Ascending aorta (tissue), 2 donors: Measurements from ENCODE around the gene KIRREL2. TPM values are rescaled to one million over a fixed set of nuclear protein-coding genes. Genes with fewer than 3 reads are reported as not detected.
"Not testable (repeated sequence)": the region's sequence is repeated elsewhere in the genome, so short reads cannot be mapped to it uniquely, and the experiment has no call there.

Experiments used
- DNase-seq, 2 donors: peaks; one replicate each; pipeline ENCODE4 v3.0.0-alpha.2; 2019; ENCODE audit warnings: low spot score in 2 of 2
- H3K27ac ChIP-seq, 2 donors: fragments of 200-600 bp; sonication (generic); one replicate each; pipeline ENCODE4 v1.5.1; 2016 to 2017; ENCODE audit warnings: mild to moderate bottlenecking in 1 of 2
- H3K27me3 ChIP-seq: fragments of 200-600 bp; sonication (generic); one replicate; pipeline ENCODE4 v1.5.1; 2017
- H3K36me3 ChIP-seq, 2 donors: fragments of 200-600 bp; sonication (generic); one replicate each; pipeline ENCODE4 v1.5.1; 2016
- H3K4me1 ChIP-seq, 2 donors: fragments of 200-600 bp; sonication (generic); one replicate each; pipeline ENCODE4 v1.5.1; 2016 to 2017; ENCODE audit warnings: mild to moderate bottlenecking in 1 of 2
- H3K4me3 ChIP-seq, 2 donors: fragments of 200-600 bp; sonication (generic); one replicate each; pipeline ENCODE4 v1.5.1; 2016 to 2017; ENCODE audit warnings: mild to moderate bottlenecking in 1 of 2
- H3K9me3 ChIP-seq, 2 donors: fragments of 200-600 bp; sonication (generic); one replicate each; pipeline ENCODE4 v1.5.1; 2016
- intact Hi-C: fragments of 100-400 bp; cut with DNase I; formaldehyde crosslinking; loops from one replicate; pipeline ENCODE4 v1.15.1; 2023
- total RNA-seq: library from RNA; depleted of rRNA; stranded (reverse); fragments of >200 nt; gene quantifications from one replicate; pipeline ENCODE4 v1.1.0, GENCODE V29; 2016
- TF ChIP-seq, protein P1 (sequence below), 3 experiments: fragments of 200-600 bp in 2 of 3; fragments of 450-650 bp in 1 of 3; sonication (generic) in 2 of 3; IDR thresholded peaks; one replicate each; pipeline ENCODE4 v1.5.1; 2016 to 2019; ENCODE audit warnings: antibody characterized with exemption in 3 of 3, mild to moderate bottlenecking in 1 of 3, moderate library complexity in 1 of 3

Gene KIRREL2
- total RNA-seq, 1 donor from 2014 or later: not detected

DNA sequence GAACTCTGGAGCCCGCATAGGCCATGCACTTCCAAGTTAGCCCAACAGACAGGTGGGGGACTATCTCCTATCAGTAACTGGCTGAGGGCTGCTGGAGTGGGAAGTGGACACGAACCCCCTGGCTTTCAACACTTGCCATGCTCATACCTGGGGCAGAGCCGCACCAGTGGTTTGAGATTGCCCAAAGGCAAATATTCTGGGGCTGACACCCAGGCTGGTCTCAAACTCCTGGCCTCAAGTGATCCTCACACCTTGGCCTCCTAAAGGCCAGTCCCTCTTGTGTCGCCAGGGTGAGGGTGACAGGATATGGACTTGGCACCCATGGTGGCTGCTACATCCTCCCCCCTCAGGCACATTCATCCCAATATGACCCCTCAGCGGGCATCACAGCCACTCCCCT lies 30.5 kb downstream of the KIRREL2 start:
- H3K27me3 ChIP-seq: no peaks in the 10 kb centered on the region
- H3K36me3 ChIP-seq: peaks cover 32 to 42% of the 10 kb centered on the region in 2 donors
- no peak overlapping the region for H3K4me3 ChIP-seq
- no peaks in the 10 kb centered on the region for H3K4me1 ChIP-seq
- no peak for DNase-seq
- no peaks in the 10 kb centered on the region for H3K9me3 ChIP-seq
- no peak overlapping the region for H3K27ac ChIP-seq
- TF ChIP-seq, protein P1, sequence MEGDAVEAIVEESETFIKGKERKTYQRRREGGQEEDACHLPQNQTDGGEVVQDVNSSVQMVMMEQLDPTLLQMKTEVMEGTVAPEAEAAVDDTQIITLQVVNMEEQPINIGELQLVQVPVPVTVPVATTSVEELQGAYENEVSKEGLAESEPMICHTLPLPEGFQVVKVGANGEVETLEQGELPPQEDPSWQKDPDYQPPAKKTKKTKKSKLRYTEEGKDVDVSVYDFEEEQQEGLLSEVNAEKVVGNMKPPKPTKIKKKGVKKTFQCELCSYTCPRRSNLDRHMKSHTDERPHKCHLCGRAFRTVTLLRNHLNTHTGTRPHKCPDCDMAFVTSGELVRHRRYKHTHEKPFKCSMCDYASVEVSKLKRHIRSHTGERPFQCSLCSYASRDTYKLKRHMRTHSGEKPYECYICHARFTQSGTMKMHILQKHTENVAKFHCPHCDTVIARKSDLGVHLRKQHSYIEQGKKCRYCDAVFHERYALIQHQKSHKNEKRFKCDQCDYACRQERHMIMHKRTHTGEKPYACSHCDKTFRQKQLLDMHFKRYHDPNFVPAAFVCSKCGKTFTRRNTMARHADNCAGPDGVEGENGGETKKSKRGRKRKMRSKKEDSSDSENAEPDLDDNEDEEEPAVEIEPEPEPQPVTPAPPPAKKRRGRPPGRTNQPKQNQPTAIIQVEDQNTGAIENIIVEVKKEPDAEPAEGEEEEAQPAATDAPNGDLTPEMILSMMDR (IDR thresholded peaks at IDR 0.05): no peak
- intact Hi-C loops: no loop called here

DNA sequence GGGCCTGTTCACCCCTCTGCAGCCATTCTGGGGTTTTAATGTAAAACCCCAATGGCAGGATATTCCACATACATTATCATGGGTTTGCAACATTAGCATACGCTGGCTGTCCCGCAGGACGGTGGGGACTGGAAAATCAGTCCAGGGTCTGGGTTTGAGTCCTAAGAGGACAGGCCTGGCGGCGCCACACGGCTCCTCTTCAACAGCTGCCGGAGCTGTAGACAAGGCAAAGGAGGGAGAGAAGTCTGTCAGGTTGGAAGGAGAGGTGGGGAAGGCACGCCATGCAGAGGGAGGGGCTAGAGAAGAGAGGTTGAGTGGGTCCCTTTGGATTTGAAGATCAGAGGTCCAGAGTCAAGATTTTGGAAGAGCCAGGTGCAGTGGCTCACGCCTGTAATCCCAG lies 31.7 kb downstream of the KIRREL2 start:
- TF ChIP-seq, protein P1 (IDR thresholded peaks at IDR 0.05): no peak
- no peaks in the 10 kb centered on the region for H3K9me3 ChIP-seq
- intact Hi-C loops: no loop called here
- no peak overlapping the region for H3K27ac ChIP-seq
- DNase-seq: no peak
- no peak overlapping the region for H3K4me3 ChIP-seq
- peaks cover 35 to 51% of the 10 kb centered on the region in 2 donors for H3K36me3 ChIP-seq
- H3K27me3 ChIP-seq: no peaks in the 10 kb centered on the region
- no peaks in the 10 kb centered on the region for H3K4me1 ChIP-seq

DNA sequence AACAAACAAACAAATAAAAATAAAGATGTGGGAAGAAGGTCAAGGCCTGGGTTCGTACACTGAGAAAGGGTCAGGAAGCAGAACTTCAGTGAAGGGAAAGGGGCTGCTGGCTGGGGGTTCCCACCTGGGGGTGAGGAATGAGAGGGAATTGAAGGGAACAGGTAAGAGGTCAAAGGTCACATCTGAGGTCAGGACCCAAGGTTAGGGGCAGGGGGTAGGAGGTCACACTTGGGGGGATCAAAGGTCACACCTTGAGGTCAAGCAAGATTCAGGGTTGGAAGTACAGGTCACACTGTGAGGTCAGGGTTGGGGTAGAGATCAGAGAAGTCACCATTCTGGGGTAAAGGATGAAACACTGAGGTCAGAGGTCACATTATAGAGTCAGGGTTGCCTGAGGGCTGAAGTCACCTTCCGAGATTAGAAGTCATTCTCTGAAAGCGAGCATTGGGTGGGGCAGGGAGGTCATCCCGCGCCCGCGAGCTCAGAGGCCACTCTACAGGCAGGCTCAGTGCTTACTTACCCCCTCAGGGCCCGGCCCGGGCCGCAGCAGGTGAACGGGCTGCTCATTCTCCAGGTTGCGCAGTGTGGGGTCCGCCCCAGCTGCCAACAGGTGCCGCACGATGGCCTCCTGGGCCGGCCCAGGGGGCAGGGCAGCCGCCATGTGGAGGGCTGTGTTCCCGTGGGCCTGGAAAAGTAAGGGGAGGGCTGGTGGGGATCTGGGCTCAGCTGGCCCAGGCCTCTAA lies 32.8 kb downstream of the KIRREL2 start:
- intact Hi-C loops: loop anchor here (10.0 kb wide), 1 partner anchor 115 kb away; the partner anchor contains the start of gene ARHGAP33

DNA sequence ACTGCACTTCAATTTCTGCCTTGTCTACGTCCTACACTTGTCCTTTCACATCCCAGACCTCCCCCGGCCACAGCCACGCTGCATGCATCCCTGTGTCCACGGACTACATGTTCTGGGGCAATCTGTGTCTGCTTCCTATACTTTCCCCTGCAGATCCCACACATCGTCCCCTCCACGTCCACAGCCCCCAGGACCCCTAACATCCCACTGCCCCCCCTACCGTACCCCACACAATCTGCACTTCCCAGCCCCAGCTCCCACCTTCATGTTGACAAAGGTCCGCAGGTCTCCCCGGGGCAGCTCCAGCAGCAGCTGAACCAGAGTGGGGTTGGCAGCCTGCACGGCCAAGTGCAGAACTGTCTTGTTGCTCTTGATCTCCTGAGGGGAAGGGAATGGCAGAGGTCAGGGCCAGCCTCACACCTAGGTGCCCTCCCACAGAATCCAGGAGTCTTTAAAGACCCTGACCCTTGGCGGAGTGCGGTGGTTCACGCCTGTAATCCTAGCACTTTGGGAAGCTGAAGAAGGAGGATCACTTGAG lies 33.5 kb downstream of the KIRREL2 start:
- intact Hi-C loops: loop anchor here (10.0 kb wide), 1 partner anchor 115 kb away; the partner anchor contains the start of gene ARHGAP33
- Histone ChIP-seq H3K9me3 (no peaks in the 10 kb centered on the region), H3K4me3 (no peak overlapping the region), H3K4me1 (no peaks in the 10 kb centered on the region), H3K27ac (no peak overlapping the region), H3K27me3 (no peaks in the 10 kb centered on the region), H3K36me3 (peaks cover 36 to 68% of the 10 kb centered on the region in 2 donors)
- DNase-seq: no peak
- TF ChIP-seq, protein P1 (IDR thresholded peaks at IDR 0.05): no peak

More for the DNA sequence above, 32.8 kb downstream of the KIRREL2 start:
- Histone ChIP-seq H3K4me1 (no peaks in the 10 kb centered on the region), H3K9me3 (no peaks in the 10 kb centered on the region), H3K36me3 (peaks cover 36 to 61% of the 10 kb centered on the region in 2 donors), H3K27me3 (no peaks in the 10 kb centered on the region), H3K27ac (no peak overlapping the region), H3K4me3 (no peak overlapping the region)
- TF ChIP-seq, protein P1 (IDR thresholded peaks at IDR 0.05): no peak
- DNase-seq: no peak

DNA sequence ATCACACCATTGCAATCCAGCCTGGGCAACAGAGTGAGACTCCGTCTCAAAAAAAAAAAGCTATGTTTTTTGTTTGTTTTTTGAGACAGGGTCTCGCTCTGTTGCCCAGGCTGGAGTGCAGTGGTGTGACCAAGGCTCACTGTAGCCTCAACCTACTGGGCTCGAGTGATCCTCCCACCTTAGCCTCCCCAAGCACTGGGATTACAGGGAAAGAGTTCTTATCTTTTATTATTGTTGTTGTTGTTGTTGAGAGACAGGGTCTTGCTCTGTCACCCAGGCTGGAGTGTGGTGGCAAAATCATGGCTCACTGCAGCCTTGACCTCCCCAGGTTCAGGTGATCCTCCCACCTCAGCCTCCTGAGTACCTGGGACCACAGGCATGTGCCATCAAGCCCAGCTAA lies 35.1 kb downstream of the KIRREL2 start:
- H3K4me1 ChIP-seq, H3K27me3 ChIP-seq, H3K4me3 ChIP-seq, DNase-seq, H3K9me3 ChIP-seq, H3K27ac ChIP-seq: not testable (repeated sequence)
- H3K36me3 ChIP-seq: peaks cover 46 to 84% of the 10 kb centered on the region in 2 donors
- intact Hi-C loops: loop anchor here (10.0 kb wide), 1 partner anchor 117 kb away; the partner anchor contains the start of gene ARHGAP33

DNA sequence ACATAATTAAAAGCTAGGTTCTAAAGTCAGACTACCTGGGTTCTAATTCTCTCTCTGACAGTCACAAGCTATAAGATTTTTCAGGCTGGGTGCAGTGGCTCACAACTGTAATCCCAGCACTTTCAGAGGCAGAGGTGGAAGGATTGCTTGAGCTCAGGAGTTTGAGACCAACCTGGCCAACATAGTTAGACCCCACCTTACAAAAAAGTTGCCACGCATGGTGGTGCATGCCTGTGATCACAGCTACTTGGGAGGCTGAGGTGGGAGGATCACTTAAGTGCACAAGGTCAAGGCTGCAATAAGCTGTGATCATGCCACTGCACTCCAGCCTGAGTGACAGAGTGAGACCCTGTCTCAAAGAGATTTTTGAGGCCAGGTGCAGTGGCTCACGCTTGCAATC lies 37.6 kb downstream of the KIRREL2 start:
- H3K36me3 ChIP-seq: peaks cover 32 to 62% of the 10 kb centered on the region in 2 donors
- intact Hi-C loops: loop anchor here (10.0 kb wide), 1 partner anchor 120 kb away; the partner anchor contains the start of gene ARHGAP33
- no peak for DNase-seq

More for the DNA sequence above, 37.6 kb downstream of the KIRREL2 start:
- H3K4me1 ChIP-seq: peaks cover 3 to 10% of the 10 kb centered on the region in 2 donors
- H3K27me3 ChIP-seq: no peaks in the 10 kb centered on the region
- TF ChIP-seq, protein P1 (IDR thresholded peaks at IDR 0.05): no peak
- H3K9me3 ChIP-seq: no peaks in the 10 kb centered on the region
- H3K27ac ChIP-seq: no peak overlapping the region
- no peak overlapping the region for H3K4me3 ChIP-seq
